A549 (cell line): Measurements from ENCODE around the gene SLC24A3. TPM values are rescaled to one million over a fixed set of nuclear protein-coding genes. Genes with fewer than 3 reads are reported as not detected.

Source experiments
- ATAC-seq, 2 experiments: fragments of 200-7000 bp in 1 of 2; fragments of >200 bp in 1 of 2; cut with Nextera tagmentation in 1 of 2; cut with Tn5 transposase in 1 of 2; 3 replicates each; pipeline versions ENCODE4 v1.8.0 to v1.9.1; 2018 to 2020; ENCODE audit warnings: mild to moderate bottlenecking in 1 of 2, moderate library complexity in 1 of 2
- CTCF ChIA-PET: fragments of 300-600 bp; sonication (Branson Sonifier 250); formaldehyde crosslinking; extraction: SDS; loops from one replicate; lab custom pipeline; 2021; ENCODE audit warnings: antibody characterized with exemption, inconsistent platforms; lab: Yijun Ruan, JAX
- POLR2A ChIA-PET: fragments of 350-600 bp; formaldehyde crosslinking; extraction: SDS; loops from one replicate; lab custom pipeline; 2021; ENCODE audit warnings: antibody characterized with exemption, inconsistent platforms; lab: Yijun Ruan, JAX
- DNase-seq, 2 experiments: peaks; one replicate each; pipeline versions ENCODE4 v3.0.0 to v3.0.0-alpha.2; 2011 to 2016; ENCODE audit warnings: low read depth in 1 of 2, low spot score in 1 of 2
- FAIRE-seq: peaks from 2 replicates; lab custom pipeline; 2011; peaks lifted over from hg19 to GRCh38; lab: Jason Lieb, UNC
- H3K27ac ChIP-seq, 2 experiments: fragments of >200 bp; sonication (Bioruptor Twin); formaldehyde crosslinking; 3 replicates each; pipeline ENCODE4 v1.5.1; 2016 to 2017
- H3K4me1 ChIP-seq: fragments of >200 bp; sonication (Bioruptor Twin); formaldehyde crosslinking; 3 replicates; pipeline ENCODE4 v1.6.1; 2016
- H3K4me2 ChIP-seq: fragments of >200 bp; sonication (Bioruptor Twin); formaldehyde crosslinking; 3 replicates; pipeline ENCODE4 v1.6.1; 2016
- H3K4me3 ChIP-seq: fragments of >200 bp; sonication (Bioruptor Twin); formaldehyde crosslinking; 3 replicates; pipeline ENCODE4 v1.5.1; 2016
- H3K9me3 ChIP-seq: fragments of >200 bp; sonication (Bioruptor Twin); formaldehyde crosslinking; 3 replicates; pipeline ENCODE4 v1.6.1; 2016
- BCL3 ChIP-seq: fragments of >200 bp; sonication (Bioruptor Twin); formaldehyde crosslinking; IDR thresholded peaks from 3 replicates; pipeline ENCODE4 v1.6.1; 2016
- BHLHE40 ChIP-seq: IDR thresholded peaks from 2 replicates; pipeline ENCODE4 v1.6.1; 2012; ENCODE audit warnings: low read depth, low read length, inconsistent platforms
- CHD2 ChIP-seq: fragments of 150-350 bp; IDR thresholded peaks from 2 replicates; pipeline ENCODE4 v1.6.1; 2014; ENCODE audit warnings: low read length; ENCODE audit not compliant: partially characterized antibody
- E2F6 ChIP-seq: IDR thresholded peaks from 2 replicates; pipeline ENCODE4 v1.6.1; 2012; ENCODE audit warnings: low read depth, borderline replicate concordance
- ELK1 ChIP-seq: fragments of 150-350 bp; IDR thresholded peaks from 2 replicates; pipeline ENCODE4 v1.6.1; 2014; ENCODE audit warnings: low read depth, mild to moderate bottlenecking, low read length
- ESRRA ChIP-seq: fragments of 150-350 bp; IDR thresholded peaks from 2 replicates; pipeline ENCODE4 v1.6.1; 2014; ENCODE audit warnings: mild to moderate bottlenecking, low read length, borderline replicate concordance
- FOSB ChIP-seq: fragments of 250-450 bp; sonication (Bioruptor Pico); IDR thresholded peaks from 2 replicates; pipeline ENCODE4 v1.5.0; 2020; ENCODE audit warnings: mild to moderate bottlenecking, moderate library complexity
- FOSL2 ChIP-seq, 2 experiments: fragments of 450-650 bp in 1 of 2; fragments of >200 bp in 1 of 2; sonication (Bioruptor Twin) in 1 of 2; formaldehyde crosslinking; IDR thresholded peaks; 2 replicates each; pipeline versions ENCODE4 v1.5.0 to v1.6.1; 2016 to 2020; ENCODE audit warnings: mild to moderate bottlenecking in 1 of 2, moderate library complexity in 1 of 2
- HMGXB4 ChIP-seq: fragments of 250-450 bp; sonication (Bioruptor Pico); IDR thresholded peaks from 2 replicates; pipeline ENCODE4 v1.5.0; 2021; ENCODE audit warnings: mild to moderate bottlenecking, moderate library complexity, borderline replicate concordance
- KDM1A ChIP-seq: fragments of 200-600 bp; sonication (generic); IDR thresholded peaks from 2 replicates; pipeline ENCODE4 v1.6.1; 2016; ENCODE audit warnings: low read depth, mild to moderate bottlenecking
- MAFK ChIP-seq: fragments of 450-650 bp; IDR thresholded peaks from 2 replicates; pipeline ENCODE4 v1.6.1; 2014; ENCODE audit not compliant: partially characterized antibody
- MYC ChIP-seq: IDR thresholded peaks from 2 replicates; pipeline ENCODE4 v1.6.1; 2012; ENCODE audit warnings: mild to moderate bottlenecking, inconsistent platforms, low read length, improper control_type of control experiment, borderline replicate concordance
- PHF8 ChIP-seq: fragments of 200-600 bp; sonication (generic); IDR thresholded peaks from 2 replicates; pipeline ENCODE4 v1.6.1; 2016; ENCODE audit warnings: low read depth, mild to moderate bottlenecking, antibody characterized with exemption, moderate library complexity, borderline replicate concordance
- POLR2AphosphoS2 ChIP-seq: conservative IDR thresholded peaks from 2 replicates; pipeline ENCODE4 v1.6.1; 2012; ENCODE audit warnings: low read length, improper control_type of control experiment, inconsistent platforms
- RARB ChIP-seq: fragments of 250-450 bp; sonication (Bioruptor Pico); IDR thresholded peaks from 2 replicates; pipeline ENCODE4 v1.8.0; 2021; ENCODE audit warnings: mild to moderate bottlenecking, moderate library complexity
- RNF2 ChIP-seq: fragments of 200-600 bp; sonication (generic); IDR thresholded peaks from 2 replicates; pipeline ENCODE4 v1.6.1; 2016; ENCODE audit warnings: low read depth, mild to moderate bottlenecking, antibody characterized with exemption, moderate library complexity, borderline replicate concordance
- SMC3 ChIP-seq: fragments of >200 bp; sonication (Bioruptor Twin); formaldehyde crosslinking; IDR thresholded peaks from 3 replicates; pipeline ENCODE4 v1.6.1; 2018; ENCODE audit warnings: inconsistent platforms
- SREBF2 ChIP-seq: fragments of 450-650 bp; IDR thresholded peaks from 2 replicates; pipeline ENCODE4 v1.6.1; 2014; ENCODE audit warnings: mild to moderate bottlenecking, moderate library complexity
- TP53 ChIP-seq: fragments of 250-450 bp; sonication (Bioruptor Pico); IDR thresholded peaks from 2 replicates; pipeline ENCODE4 v1.5.0; 2021; ENCODE audit warnings: mild to moderate bottlenecking, moderate library complexity
- ZNF302 ChIP-seq: fragments of 250-450 bp; sonication (Bioruptor Pico); IDR thresholded peaks from 2 replicates; pipeline ENCODE4 v1.9.0; 2021; ENCODE audit warnings: inconsistent platforms, mild to moderate bottlenecking, moderate library complexity
- ZSCAN20 ChIP-seq: fragments of 250-450 bp; sonication (Bioruptor Pico); IDR thresholded peaks from 2 replicates; pipeline ENCODE4 v1.8.0; 2022; ENCODE audit warnings: mild to moderate bottlenecking, moderate library complexity
- WGBS: methylation state at CpG from one replicate; pipeline ENCODE4 v1.1.6; 2017; ENCODE audit errors: missing lambda C conversion rate; 5-methylcytosine and 5-hydroxymethylcytosine counted together
- polyA plus RNA-seq, 4 experiments: library from polyadenylated mRNA; depleted of rRNA in 3 of 4; stranded (reverse); fragments of >200 nt; fragmentation: RNase III in 1 of 4; extraction: RNeasy Plus Mini Kit Qiagen cat#74134 plus additional on column Dnase treatment in 1 of 4; gene quantifications; 2 replicates in 3 of 4; 3 replicates in 1 of 4; pipeline ENCODE4 v1.2.3, GENCODE V29; 2011 to 2017

The SLC24A3 gene
- polyA plus RNA-seq, 2 of the 4 experiments (the other 2 are of a cell fraction): 0.08 TPM; not detected in 1

GRCh38 chr20:19426356-19426755 lies 213.9 kb downstream of the SLC24A3 start:
- TF ChIP-seq MAFK: peak; percentile 50
- no peak for TF ChIP-seq RARB (CRISPR knock-in tag)
- CTCF ChIA-PET: interaction anchor here (1.5 kb wide), 1 partner anchor 10 kb away, joined by 3 read pairs; no protein-coding TSS in a partner anchor
- FAIRE-seq: no peak

GRCh38 chr20:19427480-19427879 lies 215.0 kb downstream of the SLC24A3 start:
- WGBS: 25% methylated on average over 9 of the region's 9 CpGs
- no peak overlapping the region for H3K27ac ChIP-seq
- no peak for DNase-seq
- TF ChIP-seq PHF8 (no peak), CHD2 (no peak), ZSCAN20 (CRISPR knock-in tag) (no peak), KDM1A (no peak), ELK1 (no peak), SREBF2 (no peak), TP53 (CRISPR knock-in tag) (no peak), E2F6 (no peak), RNF2 (no peak), MYC (no peak), BHLHE40 (no peak), FOSB (no peak), POLR2AphosphoS2 (no peak), ZNF302 (CRISPR knock-in tag) (no peak), FOSL2 (IDR thresholded peaks at IDR 0.05) (no peak), FOSL2 (CRISPR knock-in tag; IDR thresholded peaks at IDR 0.05) (no peak), MAFK (no peak), ESRRA (no peak), SMC3 (no peak), HMGXB4 (CRISPR knock-in tag) (no peak), BCL3 (no peak)
- TF ChIP-seq, all 56 proteins: peak for 0
- Histone ChIP-seq H3K4me3 (no peak overlapping the region), H3K4me2 (no peak overlapping the region), H3K4me1 (no peaks in the 10 kb centered on the region), H3K9me3 (no peaks in the 10 kb centered on the region)
- CTCF ChIA-PET: no interaction called here
- POLR2A ChIA-PET: no interaction called here
- ATAC-seq (no peak), FAIRE-seq (no peak)

More at GRCh38 chr20:19426356-19426755, 213.9 kb downstream of the SLC24A3 start:
- POLR2A ChIA-PET: no interaction called here
- no peaks in the 10 kb centered on the region for H3K4me1 ChIP-seq
- DNase-seq (no peak), ATAC-seq (no peak)
- H3K4me3 ChIP-seq: no peak overlapping the region
- 25% methylated on average over 3 of the region's 3 CpGs for WGBS
- no peak overlapping the region for H3K4me2 ChIP-seq
- H3K9me3 ChIP-seq: no peaks in the 10 kb centered on the region
- no peak overlapping the region for H3K27ac ChIP-seq
